Psoas muscle (tissue), 8 donors: ENCODE results near the gene ITGB8. TPM values are rescaled to one million over a fixed set of nuclear protein-coding genes. Genes with fewer than 3 reads are reported as not detected.

ENCODE experiments used
- ATAC-seq, 4 donors: fragments of 200-7000 bp; cut with Tn5 transposase; one replicate each; pipeline ENCODE4 v1.9.1; 2020; ENCODE audit warnings: moderate library complexity in 3 of 4, mild to moderate bottlenecking in 2 of 4
- DNase-seq, 2 donors: peaks; one replicate each; pipeline ENCODE4 v3.0.0-alpha.2; 2020
- H3K27ac ChIP-seq: fragments of 200-600 bp; one replicate; pipeline ENCODE4 v1.8.0; 2022
- H3K27me3 ChIP-seq, 3 donors: fragments of 200-600 bp in 1 of 3; one replicate each; pipeline versions ENCODE4 v1.6.1 to v1.8.0; 2013 to 2022; ENCODE audit warnings: low read length in 2 of 3, mild to moderate bottlenecking in 2 of 3, moderate library complexity in 1 of 3; ENCODE audit not compliant: insufficient read depth in 3 of 3
- H3K36me3 ChIP-seq, 2 donors: fragments of 200-600 bp in 1 of 2; one replicate each; pipeline versions ENCODE4 v1.6.1 to v1.8.0; 2013 to 2022; ENCODE audit warnings: low read depth in 1 of 2, mild to moderate bottlenecking in 1 of 2, moderate library complexity in 1 of 2; ENCODE audit not compliant: insufficient read depth in 1 of 2
- H3K4me1 ChIP-seq: fragments of 200-600 bp; one replicate; pipeline ENCODE4 v1.8.0; 2022
- H3K4me3 ChIP-seq: fragments of 200-600 bp; one replicate; pipeline ENCODE4 v1.8.0; 2022; ENCODE audit warnings: mild to moderate bottlenecking
- H3K9me3 ChIP-seq: fragments of 200-600 bp; one replicate; pipeline ENCODE4 v1.8.0; 2022
- WGBS, 3 donors: extraction: QIAGEN DNeasy Blood & Tissue Kit; methylation state at CpG; one replicate each; pipeline versions ENCODE4 v1.1.6 to v1.1.7; 2013; 5-methylcytosine and 5-hydroxymethylcytosine counted together
- intact Hi-C, 2 donors: fragments of 100-400 bp; cut with DNase I; formaldehyde crosslinking; loops; one replicate each; pipeline versions ENCODE4 v1.11.0 to v1.14.2; 2022
- polyA plus RNA-seq, 3 donors: library from polyadenylated mRNA; stranded (reverse); fragments of 200-250 nt; gene quantifications; one replicate each; pipeline ENCODE4 v1.2.3, GENCODE V29; 2013
- total RNA-seq, 4 donors: library from RNA; stranded (reverse); fragmentation: NEBNext Ultra II Directional in 2 of 4; extraction: Animal tissue kit (Norgen Biotek cat#: 25700) in 2 of 4; gene quantifications; one replicate each; pipeline versions ENCODE4 v1.2.1 to v1.2.4, GENCODE V29; 2021 to 2023
- TF ChIP-seq, protein P1 (sequence below): fragments of 200-600 bp; IDR thresholded peaks from one replicate; pipeline ENCODE4 v1.8.0; 2022; ENCODE audit warnings: antibody characterized with exemption
- donor health status: healthy with polysubstance abuse.
- donor health status: DM: no; HTN: no; CAD: no; lungs with moderate emphysema.
- donor health status: Bipolar disorder and iron deficiency.
- donor health status: healthy.
- donor health status: DM: yes; HTN: yes; CAD: no.
- donor health status: DM: no; HTN: no; CAD: no.
- donor health status: DM: no; HTN: no; CAD: no.
- donor health status: DM: yes; HTN: yes; CAD: no.

Gene ITGB8
- total and polyA plus RNA-seq, 7 donors: 0.04 to 0.60 (median 0.12) TPM

DNA sequence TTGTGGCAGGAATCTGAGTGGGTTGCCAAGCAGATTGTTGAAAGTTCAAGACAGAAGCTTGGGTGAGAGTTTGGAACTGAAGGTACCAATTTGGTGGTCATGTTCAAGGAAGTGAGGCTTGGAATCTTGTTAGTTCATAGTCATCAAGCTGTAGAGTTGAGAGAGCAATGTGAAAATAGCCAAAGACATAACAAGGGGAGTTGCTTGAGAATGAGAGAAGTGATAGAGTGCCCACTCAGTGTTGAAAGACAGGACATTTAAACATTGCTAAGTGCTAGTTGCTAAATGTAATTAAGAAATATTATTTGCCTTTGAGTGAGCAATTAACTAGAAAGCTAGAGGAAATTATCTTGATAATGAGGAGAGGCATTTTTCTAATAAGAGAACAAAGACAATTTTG lies 17.0 kb downstream of the ITGB8 start:
- H3K27ac ChIP-seq: no peak overlapping the region
- intact Hi-C loops: no loop called here
- H3K9me3 ChIP-seq: no peaks in the 10 kb centered on the region
- ATAC-seq (no peak), DNase-seq (no peak)
- no peaks in the 10 kb centered on the region for H3K4me1 ChIP-seq
- no peaks in the 10 kb centered on the region for H3K36me3 ChIP-seq
- H3K4me3 ChIP-seq: no peak overlapping the region
- H3K27me3 ChIP-seq: peaks cover 0 to 3% (median under 1%) of the 10 kb centered on the region in 3 donors
- TF ChIP-seq, protein P1, sequence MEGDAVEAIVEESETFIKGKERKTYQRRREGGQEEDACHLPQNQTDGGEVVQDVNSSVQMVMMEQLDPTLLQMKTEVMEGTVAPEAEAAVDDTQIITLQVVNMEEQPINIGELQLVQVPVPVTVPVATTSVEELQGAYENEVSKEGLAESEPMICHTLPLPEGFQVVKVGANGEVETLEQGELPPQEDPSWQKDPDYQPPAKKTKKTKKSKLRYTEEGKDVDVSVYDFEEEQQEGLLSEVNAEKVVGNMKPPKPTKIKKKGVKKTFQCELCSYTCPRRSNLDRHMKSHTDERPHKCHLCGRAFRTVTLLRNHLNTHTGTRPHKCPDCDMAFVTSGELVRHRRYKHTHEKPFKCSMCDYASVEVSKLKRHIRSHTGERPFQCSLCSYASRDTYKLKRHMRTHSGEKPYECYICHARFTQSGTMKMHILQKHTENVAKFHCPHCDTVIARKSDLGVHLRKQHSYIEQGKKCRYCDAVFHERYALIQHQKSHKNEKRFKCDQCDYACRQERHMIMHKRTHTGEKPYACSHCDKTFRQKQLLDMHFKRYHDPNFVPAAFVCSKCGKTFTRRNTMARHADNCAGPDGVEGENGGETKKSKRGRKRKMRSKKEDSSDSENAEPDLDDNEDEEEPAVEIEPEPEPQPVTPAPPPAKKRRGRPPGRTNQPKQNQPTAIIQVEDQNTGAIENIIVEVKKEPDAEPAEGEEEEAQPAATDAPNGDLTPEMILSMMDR: no peak

DNA sequence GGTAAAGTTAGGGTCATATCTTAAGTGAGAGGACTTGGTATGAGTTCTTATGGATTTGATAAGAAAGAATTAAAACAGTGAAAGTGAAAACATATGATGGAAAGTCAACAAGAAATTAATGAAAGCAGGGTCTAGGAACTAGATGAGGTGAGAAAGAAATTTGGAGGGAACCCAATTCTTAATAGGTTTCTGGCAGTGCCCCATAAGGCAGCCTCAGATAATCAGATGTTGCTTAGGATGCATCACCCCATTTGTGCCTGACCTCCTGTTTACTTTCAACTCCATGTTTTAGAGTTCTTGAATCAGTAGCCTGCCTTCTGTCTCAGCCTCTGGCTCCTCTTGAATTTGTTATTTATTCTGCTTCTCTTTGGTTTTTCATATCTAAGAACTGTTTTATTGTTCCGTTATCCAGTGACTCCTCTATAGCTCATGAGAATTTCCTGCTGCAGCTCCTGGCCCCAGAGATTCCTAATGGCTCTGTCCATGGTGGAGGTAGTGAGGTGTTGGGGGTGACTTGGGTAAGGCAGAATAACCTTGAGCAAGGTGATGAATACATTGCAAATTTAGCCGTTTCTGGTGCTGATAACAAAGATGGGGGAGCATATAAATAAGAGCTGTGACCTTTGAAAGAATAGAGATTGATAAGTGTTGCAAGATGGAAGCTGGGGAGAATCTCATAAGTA lies 17.6 kb downstream of the ITGB8 start:
- Histone ChIP-seq H3K4me3 (no peak overlapping the region), H3K27me3 (peaks cover 0 to 3% (median 0%) of the 10 kb centered on the region in 3 donors), H3K9me3 (no peaks in the 10 kb centered on the region), H3K27ac (no peak overlapping the region), H3K36me3 (no peaks in the 10 kb centered on the region), H3K4me1 (no peaks in the 10 kb centered on the region)
- ATAC-seq (no peak), DNase-seq (no peak)
- intact Hi-C loops: no loop called here
- 81 to 89% (median 85%) methylated on average over 2 of the region's 2 CpGs for WGBS, 3 donors
- TF ChIP-seq, protein P1: no peak

- WGBS, 3 donors: 13 to 30% (median 18%) methylated on average over 4 of the region's 4 CpGs
- Histone ChIP-seq H3K9me3 (no peaks in the 10 kb centered on the region), H3K4me3 (no peak overlapping the region), H3K36me3 (no peaks in the 10 kb centered on the region), H3K4me1 (no peaks in the 10 kb centered on the region), H3K27ac (no peak overlapping the region), H3K27me3 (no peaks in the 10 kb centered on the region)
- no peak for ATAC-seq
- intact Hi-C loops: no loop called here
- TF ChIP-seq, protein P1: no peak
- no peak for DNase-seq
These were observed 19.8 kb downstream of the ITGB8 start for GRCh38 chr7:20350518-20350951.

DNA sequence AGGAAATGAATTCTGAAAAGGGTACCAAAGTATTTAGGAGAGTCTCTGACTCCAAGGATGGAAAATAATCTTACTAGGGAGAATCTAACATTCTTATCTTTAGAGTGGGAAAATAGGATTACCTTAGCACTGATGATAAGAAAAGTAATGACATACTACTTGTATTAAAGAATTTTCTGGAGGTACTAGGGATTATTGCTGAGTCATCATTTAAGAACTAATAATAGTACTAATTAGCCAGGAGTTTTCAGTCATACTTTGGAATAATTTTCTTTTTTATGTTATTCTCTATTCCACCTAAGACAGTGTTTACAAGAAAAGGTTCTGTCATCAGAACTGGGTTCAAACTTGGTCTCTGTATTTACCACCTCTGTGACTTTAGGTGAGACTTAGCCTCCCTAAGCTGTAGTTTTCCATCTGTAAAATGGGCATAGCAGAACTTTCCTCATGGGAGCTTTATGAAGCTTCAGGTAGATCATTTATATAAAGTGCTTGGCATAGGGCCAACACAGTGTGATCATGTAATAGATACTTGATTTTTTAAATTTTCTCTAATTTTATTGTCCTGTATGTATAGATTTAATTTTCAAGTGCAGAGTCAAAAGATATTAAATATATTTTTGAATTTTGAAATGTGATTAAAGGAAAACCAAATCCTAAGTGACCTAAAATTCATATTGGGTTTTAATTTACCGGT lies 20.4 kb downstream of the ITGB8 start:
- no peaks in the 10 kb centered on the region for H3K27me3 ChIP-seq
- no peak overlapping the region for H3K27ac ChIP-seq
- ATAC-seq: no peak
- TF ChIP-seq, protein P1: no peak
- no peaks in the 10 kb centered on the region for H3K4me1 ChIP-seq
- H3K4me3 ChIP-seq: no peak overlapping the region
- H3K36me3 ChIP-seq: no peaks in the 10 kb centered on the region
- H3K9me3 ChIP-seq: no peaks in the 10 kb centered on the region
- no peak for DNase-seq
- WGBS, 3 donors: 92 to 94% (median 93%) methylated on average over 1 of the region's 1 CpG
- intact Hi-C loops: no loop called here
